ENCODE data around the gene ZBTB34. TPM values are rescaled to one million over a fixed set of nuclear protein-coding genes. Genes with fewer than 3 reads are reported as not detected.

The ZBTB34 gene
- total and polyA plus RNA-seq, 9 of the 15 experiments (the other 6 are each of a cell fraction or from before 2014, with no cell fraction given) = 2.7 to 15.6 (median 9.8) TPM

DNA sequence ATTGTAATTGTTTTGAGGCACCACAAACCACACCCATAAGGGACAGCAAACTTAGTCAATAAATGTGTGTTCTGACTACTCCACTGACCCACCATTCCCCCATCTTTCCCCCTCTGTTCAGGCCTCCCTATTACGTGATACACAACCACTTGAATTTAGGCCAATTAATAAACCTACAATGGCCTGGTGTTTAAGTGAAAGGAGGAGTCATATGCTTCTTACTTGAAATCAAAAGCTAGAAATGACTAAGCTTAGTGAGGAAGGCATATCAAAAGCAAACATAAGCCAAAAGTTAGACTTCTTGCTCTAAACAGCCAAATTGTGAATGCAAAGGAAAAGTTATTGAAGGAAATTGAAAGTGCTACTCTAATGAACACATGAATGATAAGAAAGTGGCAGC is 41.0 kb upstream of the ZBTB34 start:
- H3K36me3 ChIP-seq (ENCODE audit: control insufficient read depth, insufficient read depth, low read length) = peaks cover 51% of the 10 kb centered on the region
- POLR2A ChIA-PET = no interaction called here
- ATAC-seq (no peak), FAIRE-seq (no peak), DNase-seq (ENCODE audit: extremely low read depth in 1 of 4, low spot score in 3 of 4) (no peak)
- H3K79me2 ChIP-seq (ENCODE audit: control insufficient read depth, insufficient read depth, low read length) = peaks cover 55% of the 10 kb centered on the region
- no peak overlapping the region for H3K9ac ChIP-seq (ENCODE audit: insufficient read depth in 1 of 2, low read depth in 2 of 2, low read length in 2 of 2)
- CTCF ChIA-PET (ENCODE audit: low intra/inter-chr PET ratio) = interaction anchor here (0.7 kb wide), 1 partner anchor 116 kb away, joined by 3 read pairs; no protein-coding TSS in a partner anchor
- no peak overlapping the region for H3K4me3 ChIP-seq
- intact Hi-C loops (cut with micrococcal nuclease) (no loop called here), in situ Hi-C loops (cut with MboI) (no loop called here)
- peaks cover 21% of the 10 kb centered on the region for H3K9me3 ChIP-seq (replicated peaks; ENCODE audit: control insufficient read depth, insufficient read depth, low read depth, low read length)
- WGBS (ENCODE audit: insufficient coverage, low coverage, missing lambda C conversion rate) = 100% methylated on average over 1 of the region's 1 CpG
- H3K27ac ChIP-seq (ENCODE audit: extremely low read depth, low read depth, low read length) = no peak overlapping the region
- H2AFZ ChIP-seq (ENCODE audit: low read depth, low read length) = no peak overlapping the region
- no peaks in the 10 kb centered on the region for H3K9me1 ChIP-seq (ENCODE audit: control insufficient read depth, insufficient read depth, low read length)
- no peaks in the 10 kb centered on the region for H3K4me1 ChIP-seq (replicated peaks in 1 of 2; ENCODE audit: control insufficient read depth in 2 of 2, insufficient read depth in 2 of 2, low read length in 2 of 2)
- no peaks in the 10 kb centered on the region for H4K20me1 ChIP-seq (replicated peaks; ENCODE audit: control insufficient read depth, insufficient read depth, low read length)
- BruUV-seq (replicated peaks) = TSS peak; percentile 2
- no peaks in the 10 kb centered on the region for H3K27me3 ChIP-seq (ENCODE audit: control insufficient read depth in 2 of 2, insufficient read depth in 2 of 2, low read length in 2 of 2)
- no peak overlapping the region for H3K4me2 ChIP-seq (ENCODE audit: insufficient read depth, low read length)
- TF ChIP-seq ZNF282 (CRISPR knock-in tag; IDR thresholded peaks at IDR 0.05) (no peak), KAT7 (CRISPR knock-in tag; IDR thresholded peaks at IDR 0.05; ENCODE audit: borderline replicate concordance) (no peak), ZNF57 (CRISPR knock-in tag; IDR thresholded peaks at IDR 0.05) (no peak), CBX3 (IDR thresholded peaks at IDR 0.05; ENCODE audit: borderline replicate concordance in 1 of 2, low read length in 2 of 2) (no peak), SMARCC2 (IDR thresholded peaks at IDR 0.05; ENCODE audit: low read depth) (no peak), PTBP1 (IDR thresholded peaks at IDR 0.05; ENCODE audit: low read depth, low read length) (no peak), ZNF408 (CRISPR knock-in tag; IDR thresholded peaks at IDR 0.05; ENCODE audit: low read depth) (no peak), ZNF76 (CRISPR knock-in tag; IDR thresholded peaks at IDR 0.05; ENCODE audit: borderline replicate concordance) (no peak), CBX1 (IDR thresholded peaks at IDR 0.05; ENCODE audit: low read depth) (no peak), ZC3H4 (CRISPR knock-in tag; IDR thresholded peaks at IDR 0.05; ENCODE audit: borderline replicate concordance) (no peak), BHLHE40 (IDR thresholded peaks at IDR 0.05; ENCODE audit: low read length) (no peak)
- TF ChIP-seq, protein P1, sequence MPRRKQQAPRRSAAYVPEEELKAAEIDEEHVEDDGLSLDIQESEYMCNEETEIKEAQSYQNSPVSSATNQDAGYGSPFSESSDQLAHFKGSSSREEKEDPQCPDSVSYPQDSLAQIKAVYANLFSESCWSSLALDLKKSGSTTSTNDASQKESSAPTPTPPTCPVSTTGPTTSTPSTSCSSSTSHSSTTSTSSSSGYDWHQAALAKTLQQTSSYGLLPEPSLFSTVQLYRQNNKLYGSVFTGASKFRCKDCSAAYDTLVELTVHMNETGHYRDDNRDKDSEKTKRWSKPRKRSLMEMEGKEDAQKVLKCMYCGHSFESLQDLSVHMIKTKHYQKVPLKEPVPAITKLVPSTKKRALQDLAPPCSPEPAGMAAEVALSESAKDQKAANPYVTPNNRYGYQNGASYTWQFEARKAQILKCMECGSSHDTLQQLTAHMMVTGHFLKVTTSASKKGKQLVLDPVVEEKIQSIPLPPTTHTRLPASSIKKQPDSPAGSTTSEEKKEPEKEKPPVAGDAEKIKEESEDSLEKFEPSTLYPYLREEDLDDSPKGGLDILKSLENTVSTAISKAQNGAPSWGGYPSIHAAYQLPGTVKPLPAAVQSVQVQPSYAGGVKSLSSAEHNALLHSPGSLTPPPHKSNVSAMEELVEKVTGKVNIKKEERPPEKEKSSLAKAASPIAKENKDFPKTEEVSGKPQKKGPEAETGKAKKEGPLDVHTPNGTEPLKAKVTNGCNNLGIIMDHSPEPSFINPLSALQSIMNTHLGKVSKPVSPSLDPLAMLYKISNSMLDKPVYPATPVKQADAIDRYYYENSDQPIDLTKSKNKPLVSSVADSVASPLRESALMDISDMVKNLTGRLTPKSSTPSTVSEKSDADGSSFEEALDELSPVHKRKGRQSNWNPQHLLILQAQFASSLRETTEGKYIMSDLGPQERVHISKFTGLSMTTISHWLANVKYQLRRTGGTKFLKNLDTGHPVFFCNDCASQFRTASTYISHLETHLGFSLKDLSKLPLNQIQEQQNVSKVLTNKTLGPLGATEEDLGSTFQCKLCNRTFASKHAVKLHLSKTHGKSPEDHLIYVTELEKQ (CRISPR knock-in tag; IDR thresholded peaks at IDR 0.05) = no peak
- TF ChIP-seq, protein P2, sequence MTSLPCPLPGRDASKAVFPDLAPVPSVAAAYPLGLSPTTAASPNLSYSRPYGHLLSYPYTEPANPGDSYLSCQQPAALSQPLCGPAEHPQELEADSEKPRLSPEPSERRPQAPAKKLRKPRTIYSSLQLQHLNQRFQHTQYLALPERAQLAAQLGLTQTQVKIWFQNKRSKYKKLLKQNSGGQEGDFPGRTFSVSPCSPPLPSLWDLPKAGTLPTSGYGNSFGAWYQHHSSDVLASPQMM (CRISPR knock-in tag; IDR thresholded peaks at IDR 0.05) = no peak
- TF ChIP-seq, protein P3, sequence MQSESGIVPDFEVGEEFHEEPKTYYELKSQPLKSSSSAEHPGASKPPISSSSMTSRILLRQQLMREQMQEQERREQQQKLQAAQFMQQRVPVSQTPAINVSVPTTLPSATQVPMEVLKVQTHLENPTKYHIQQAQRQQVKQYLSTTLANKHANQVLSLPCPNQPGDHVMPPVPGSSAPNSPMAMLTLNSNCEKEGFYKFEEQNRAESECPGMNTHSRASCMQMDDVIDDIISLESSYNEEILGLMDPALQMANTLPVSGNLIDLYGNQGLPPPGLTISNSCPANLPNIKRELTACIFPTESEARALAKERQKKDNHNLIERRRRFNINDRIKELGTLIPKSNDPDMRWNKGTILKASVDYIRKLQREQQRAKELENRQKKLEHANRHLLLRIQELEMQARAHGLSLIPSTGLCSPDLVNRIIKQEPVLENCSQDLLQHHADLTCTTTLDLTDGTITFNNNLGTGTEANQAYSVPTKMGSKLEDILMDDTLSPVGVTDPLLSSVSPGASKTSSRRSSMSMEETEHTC (IDR thresholded peaks at IDR 0.05) = no peak
- TF ChIP-seq, protein P4, sequence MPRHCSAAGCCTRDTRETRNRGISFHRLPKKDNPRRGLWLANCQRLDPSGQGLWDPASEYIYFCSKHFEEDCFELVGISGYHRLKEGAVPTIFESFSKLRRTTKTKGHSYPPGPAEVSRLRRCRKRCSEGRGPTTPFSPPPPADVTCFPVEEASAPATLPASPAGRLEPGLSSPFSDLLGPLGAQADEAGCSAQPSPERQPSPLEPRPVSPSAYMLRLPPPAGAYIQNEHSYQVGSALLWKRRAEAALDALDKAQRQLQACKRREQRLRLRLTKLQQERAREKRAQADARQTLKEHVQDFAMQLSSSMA (CRISPR knock-in tag; IDR thresholded peaks at IDR 0.05) = no peak

Measured in K562 (cell line).